Measurements from ENCODE around the gene NT5C2.

GRCh38 chr10:103125323-103126267 lies 67.5 kb downstream of the NT5C2 start:
- TF ChIP-seq CTCF (IDR thresholded peaks at IDR 0.05): no peak
- no peak for TF ChIP-seq GABPA (IDR thresholded peaks at IDR 0.05; ENCODE audit: low read depth)
- no peak for TF ChIP-seq MAX (IDR thresholded peaks at IDR 0.05; ENCODE audit: low read depth)
- no peak for TF ChIP-seq EZH2phosphoT487 (IDR thresholded peaks at IDR 0.05; ENCODE audit: borderline replicate concordance, low read depth)
- no peak for TF ChIP-seq CHD2 (IDR thresholded peaks at IDR 0.05; ENCODE audit: low read length, partially characterized antibody)
- no peak for TF ChIP-seq USF2 (IDR thresholded peaks at IDR 0.05; ENCODE audit: borderline replicate concordance, low read depth, low read length)
- TF ChIP-seq JUND (IDR thresholded peaks at IDR 0.05): peak; percentile 3; the same call in 1 of the 2 replicates
- TF ChIP-seq PBX3 (IDR thresholded peaks at IDR 0.05): no peak; the same call in 1 of the 2 replicates
- TF ChIP-seq REST (IDR thresholded peaks at IDR 0.05; ENCODE audit: low read depth, low read length): no peak
- TF ChIP-seq RCOR1 (IDR thresholded peaks at IDR 0.05; ENCODE audit: low read length): no peak
- TF ChIP-seq RAD21 (IDR thresholded peaks at IDR 0.05; ENCODE audit: low read length): no peak

Data from SK-N-SH (cell line).